Measurements from ENCODE around the gene ADAM15.

Gene ADAM15

GRCh38 chr1:155079210-155079486 is 28.0 kb downstream of the ADAM15 start:
- TF ChIP-seq CTCF (conservative IDR thresholded peaks at IDR 0.05; ENCODE audit: low read length) = no peak
- H3K4me3 ChIP-seq (ENCODE audit: low read length) = peak overlapping the region; percentile 44; the same call in 1 of the 2 replicates
- DNase-seq (ENCODE audit: low read depth) = no peak

GRCh38 chr1:155079487-155080311 is 28.6 kb downstream of the ADAM15 start:
- no peak for DNase-seq (ENCODE audit: low read depth)
- TF ChIP-seq CTCF (conservative IDR thresholded peaks at IDR 0.05; ENCODE audit: low read length) = no peak
- no peak overlapping the region for H3K4me3 ChIP-seq (ENCODE audit: low read length)

GRCh38 chr1:155080312-155081228 is 29.5 kb downstream of the ADAM15 start:
- H3K4me3 ChIP-seq (ENCODE audit: low read length) = no peak overlapping the region
- no peak for TF ChIP-seq CTCF (conservative IDR thresholded peaks at IDR 0.05; ENCODE audit: low read length)
- DNase-seq (ENCODE audit: low read depth) = no peak

GRCh38 chr1:155081472-155082300 is 30.6 kb downstream of the ADAM15 start:
- no peak for TF ChIP-seq CTCF (conservative IDR thresholded peaks at IDR 0.05; ENCODE audit: low read length)
- no peak overlapping the region for H3K4me3 ChIP-seq (ENCODE audit: low read length)
- DNase-seq (ENCODE audit: low read depth) = no peak

- DNase-seq (ENCODE audit: low read depth) = no peak
Observed at GRCh38 chr1:155082301-155083051, 31.4 kb downstream of the ADAM15 start.

More at GRCh38 chr1:155082301-155083051, 31.4 kb downstream of the ADAM15 start:
- TF ChIP-seq CTCF (conservative IDR thresholded peaks at IDR 0.05; ENCODE audit: low read length) = no peak
- no peak overlapping the region for H3K4me3 ChIP-seq (ENCODE audit: low read length)
